Cardiac muscle cell (in vitro differentiated cells and primary cell): ENCODE results near the gene FGF7. TPM values are rescaled to one million over a fixed set of nuclear protein-coding genes. Genes with fewer than 3 reads are reported as not detected.
"Not testable (repeated sequence)": the region's sequence is repeated elsewhere in the genome, so short reads cannot be mapped to it uniquely, and the experiment has no call there.

Source experiments
- DNase-seq, 2 donors: peaks; one replicate each; pipeline versions ENCODE4 v3.0.0 to v3.0.0-alpha.2; 2010 to 2017; ENCODE audit warnings: low read depth in 1 of 2, low spot score in 1 of 2
- H3K27ac ChIP-seq: fragments of 200-600 bp; sonication (generic); 2 replicates; pipeline ENCODE4 v1.5.1; 2016
- H3K27me3 ChIP-seq: fragments of 200-600 bp; sonication (generic); 2 replicates; pipeline ENCODE4 v1.6.0; 2016; ENCODE audit warnings: control low read depth
- H3K36me3 ChIP-seq: fragments of 200-600 bp; sonication (generic); 2 replicates; pipeline ENCODE4 v1.5.1; 2016; ENCODE audit warnings: control low read depth
- H3K4me1 ChIP-seq: fragments of 200-600 bp; sonication (generic); 2 replicates; pipeline ENCODE4 v1.8.1; 2017; ENCODE audit warnings: low read depth, mild to moderate bottlenecking, mixed run types
- H3K4me3 ChIP-seq: fragments of 200-600 bp; sonication (generic); 2 replicates; pipeline ENCODE4 v1.5.1; 2016; ENCODE audit warnings: mild to moderate bottlenecking
- H3K9me3 ChIP-seq: fragments of 200-600 bp; sonication (generic); 2 replicates; pipeline ENCODE4 v1.5.1; 2017; ENCODE audit warnings: low read depth, mild to moderate bottlenecking, control low read depth
- CTCF ChIP-seq: IDR thresholded peaks from 2 replicates; pipeline ENCODE4 v1.5.1; 2012; ENCODE audit warnings: low read depth, mild to moderate bottlenecking, low read length
- polyA plus RNA-seq: library from polyadenylated mRNA; unstranded; fragments of >200 nt; fragmentation: Nextera tagmentation; extraction: Ambion mirVana; gene quantifications from 2 replicates; pipeline ENCODE4 v1.2.1, GENCODE V29; 2016
- total RNA-seq: library from RNA; depleted of rRNA; stranded (reverse); fragments of >200 nt; gene quantifications from 2 replicates; pipeline ENCODE4 v1.2.3, GENCODE V29; 2016

FGF7 gene
- total and polyA plus RNA-seq, 2 experiments from 2014 or later, result 3.8 to 6.2 TPM

DNA sequence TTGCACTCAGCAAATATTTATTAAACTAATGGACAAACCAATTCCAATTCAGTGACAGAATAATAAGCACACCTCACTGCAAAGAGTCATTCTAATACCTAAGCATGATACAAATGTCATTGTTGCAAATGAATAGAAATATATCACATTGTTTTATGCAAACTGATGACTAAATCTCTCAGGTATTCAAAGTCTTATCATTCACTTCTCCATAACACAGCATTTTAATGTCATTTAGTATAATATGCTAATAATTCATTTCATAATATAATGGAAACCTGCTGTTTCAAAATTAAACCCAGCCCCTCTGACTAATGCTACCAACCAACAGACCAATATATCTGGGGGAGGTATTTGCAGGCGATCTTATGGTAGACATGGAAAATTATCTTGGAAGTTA lies 71.8 kb downstream of the FGF7 start:
- DNase-seq, result no peak
- Histone ChIP-seq H3K9me3 (no peaks in the 10 kb centered on the region), H3K4me3 (no peak overlapping the region), H3K27me3 (no peaks in the 10 kb centered on the region), H3K27ac (no peak overlapping the region), H3K36me3 (no peaks in the 10 kb centered on the region), H3K4me1 (no peaks in the 10 kb centered on the region)
- TF ChIP-seq CTCF, result no peak

DNA sequence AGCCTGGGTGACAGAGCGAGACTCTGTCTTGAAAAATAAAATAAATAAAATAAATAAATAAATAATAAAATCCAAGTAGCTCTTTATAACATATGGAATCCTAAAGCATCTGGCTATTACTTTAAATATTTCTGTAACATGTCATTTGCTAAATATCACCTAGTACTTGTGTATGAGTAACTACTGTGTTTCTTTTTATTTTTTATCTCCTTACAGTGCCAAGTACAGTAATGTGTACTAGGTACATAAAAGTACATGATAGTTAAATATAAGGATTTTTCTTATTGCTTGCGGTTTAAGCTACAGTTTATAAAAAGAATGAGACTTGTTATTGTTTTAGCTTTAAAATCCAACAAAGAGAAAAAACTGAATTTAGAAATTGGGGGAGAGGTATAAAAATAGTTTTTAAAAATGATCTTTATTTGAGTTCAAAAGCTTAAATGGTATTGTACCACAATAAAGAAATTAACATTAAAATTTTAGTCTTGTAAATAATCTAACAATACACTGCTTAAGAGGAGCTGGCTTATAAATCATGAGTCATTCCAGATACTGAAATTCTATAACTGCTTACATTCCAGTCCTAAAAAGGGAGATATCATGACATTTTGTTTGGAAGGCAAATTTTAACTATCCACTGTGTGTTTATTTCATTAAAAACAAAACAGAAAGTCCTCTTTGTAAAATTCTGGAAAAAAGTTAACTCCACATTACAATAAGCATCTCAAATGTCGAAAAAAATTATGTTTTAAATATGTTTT lies 73.1 kb downstream of the FGF7 start:
- no peak for TF ChIP-seq CTCF
- H3K27ac ChIP-seq, result no peak overlapping the region
- H3K36me3 ChIP-seq, result no peaks in the 10 kb centered on the region
- H3K27me3 ChIP-seq, result no peaks in the 10 kb centered on the region
- H3K4me1 ChIP-seq, result no peaks in the 10 kb centered on the region
- DNase-seq, result peak in 1 of 2 donors; percentile 67
- no peaks in the 10 kb centered on the region for H3K9me3 ChIP-seq
- H3K4me3 ChIP-seq, result no peak overlapping the region

DNA sequence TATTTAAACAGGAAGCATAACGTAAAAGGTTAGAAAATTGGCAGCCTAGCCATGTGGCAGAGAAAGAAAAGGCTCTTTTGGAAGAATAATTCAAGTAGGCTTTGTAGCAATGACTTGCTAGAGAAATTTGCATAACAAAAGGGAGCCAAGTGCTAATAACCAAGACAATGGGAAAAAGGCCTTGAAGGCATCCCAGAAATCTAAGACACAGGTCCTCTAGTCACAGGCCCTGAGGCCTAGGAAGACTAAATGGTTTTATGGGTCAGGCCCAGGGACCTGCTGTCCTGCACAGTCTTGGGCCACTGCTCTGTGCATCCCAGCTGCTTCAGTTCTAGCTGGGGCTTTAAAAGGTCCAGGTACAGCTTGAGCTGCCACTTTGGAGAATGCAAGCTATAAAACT lies 78.5 kb downstream of the FGF7 start:
- Histone ChIP-seq H3K4me3 (no peak overlapping the region), H3K27ac (no peak overlapping the region), H3K4me1 (no peaks in the 10 kb centered on the region), H3K27me3 (no peaks in the 10 kb centered on the region), H3K36me3 (no peaks in the 10 kb centered on the region), H3K9me3 (no peaks in the 10 kb centered on the region)
- DNase-seq, result no peak
- TF ChIP-seq CTCF, result no peak

DNA sequence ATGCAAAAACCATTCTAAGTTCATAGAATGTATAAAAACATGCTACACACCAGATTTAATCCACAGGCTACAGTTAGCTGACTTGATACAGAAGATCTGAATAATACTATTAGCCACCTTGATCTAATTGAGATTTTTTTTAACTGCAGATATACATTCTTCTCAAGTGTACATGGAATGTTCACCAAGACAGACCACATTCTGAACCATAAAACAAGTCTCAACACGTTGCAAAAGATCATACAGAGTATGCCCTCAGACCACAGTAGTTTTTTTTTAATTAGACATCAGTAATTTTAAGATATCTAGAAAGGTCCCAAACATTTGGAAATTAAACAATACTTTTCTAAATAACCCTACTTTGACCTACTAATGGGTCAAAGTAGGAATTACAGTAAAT lies 83.3 kb downstream of the FGF7 start:
- no peaks in the 10 kb centered on the region for H3K27me3 ChIP-seq
- H3K4me3 ChIP-seq, result no peak overlapping the region
- H3K4me1 ChIP-seq, result no peaks in the 10 kb centered on the region
- TF ChIP-seq CTCF, result no peak
- no peaks in the 10 kb centered on the region for H3K9me3 ChIP-seq
- DNase-seq, result no peak
- H3K27ac ChIP-seq, result no peak overlapping the region
- H3K36me3 ChIP-seq, result no peaks in the 10 kb centered on the region

GRCh38 chr15:49507261-49507660 lies 84.2 kb downstream of the FGF7 start:
- H3K4me1 ChIP-seq, result no peaks in the 10 kb centered on the region
- no peak for TF ChIP-seq CTCF
- H3K27me3 ChIP-seq, result no peaks in the 10 kb centered on the region
- no peaks in the 10 kb centered on the region for H3K9me3 ChIP-seq
- H3K4me3 ChIP-seq, result no peak overlapping the region
- DNase-seq, result no peak
- no peak overlapping the region for H3K27ac ChIP-seq
- H3K36me3 ChIP-seq, result no peaks in the 10 kb centered on the region

- H3K4me1 ChIP-seq, H3K9me3 ChIP-seq, DNase-seq, H3K36me3 ChIP-seq, H3K4me3 ChIP-seq, H3K27ac ChIP-seq, H3K27me3 ChIP-seq: not testable (repeated sequence)
Measured at GRCh38 chr15:49512739-49513138, 89.7 kb downstream of the FGF7 start.
